Pancreas (tissue), 10 donors: ENCODE data around the gene EMILIN3. TPM values are rescaled to one million over a fixed set of nuclear protein-coding genes. Genes with fewer than 3 reads are reported as not detected.

Experiments
- ATAC-seq, 4 donors: fragments of 200-7000 bp; cut with Tn5 transposase; one replicate each; pipeline versions ENCODE4 v1.8.0 to v1.9.1; 2020; ENCODE audit warnings: mild to moderate bottlenecking in 4 of 4, moderate library complexity in 4 of 4
- DNase-seq, 6 donors: peaks; one replicate each; pipeline ENCODE4 v3.0.0-alpha.2; 2020
- FAIRE-seq: peaks from 2 replicates; lab custom pipeline; 2012; peaks lifted over from hg19 to GRCh38; lab: Jason Lieb, UNC
- H3K27ac ChIP-seq, 4 donors: fragments of 200-600 bp; sonication (generic); 1 replicate in 3 of 4; 2 replicates in 1 of 4; pipeline versions ENCODE4 v1.5.0 to v1.8.0; 2020
- H3K27me3 ChIP-seq, 4 donors: fragments of 200-600 bp; one replicate each; pipeline ENCODE4 v1.8.0; 2021
- H3K36me3 ChIP-seq, 3 donors: fragments of 200-600 bp; sonication (generic) in 1 of 3; one replicate each; pipeline versions ENCODE4 v1.5.0 to v1.8.0; 2020 to 2021
- H3K4me1 ChIP-seq, 3 donors: fragments of 200-600 bp; one replicate each; pipeline ENCODE4 v1.8.0; 2021
- H3K4me3 ChIP-seq, 4 donors: fragments of 200-600 bp; sonication (generic) in 2 of 4; one replicate each; pipeline versions ENCODE4 v1.5.0 to v1.8.0; 2020 to 2021
- H3K9me3 ChIP-seq, 4 donors: fragments of 200-600 bp; one replicate each; pipeline ENCODE4 v1.8.0; 2021
- CTCF ChIP-seq, 4 donors: fragments of 200-600 bp; sonication (generic) in 3 of 4; IDR thresholded peaks; one replicate each; pipeline versions ENCODE4 v1.5.0 to v1.8.0; 2021; ENCODE audit warnings: antibody characterized with exemption in 4 of 4
- whole genome bisulfite sequencing, 2 donors: extraction: QIAGEN DNeasy Blood & Tissue Kit; methylation state at CpG; one replicate each; pipeline ENCODE4 v1.1.7; 2013; 5-methylcytosine and 5-hydroxymethylcytosine counted together
- intact Hi-C, 3 donors: fragments of 100-400 bp; cut with DNase I; formaldehyde crosslinking; loops; one replicate each; pipeline versions ENCODE4 v1.11.1 to v1.14.2; 2022
- polyA plus RNA-seq, 2 donors: library from polyadenylated mRNA; stranded (reverse); fragments of 200-250 nt; gene quantifications; one replicate each; pipeline ENCODE4 v1.2.3, GENCODE V29; 2013
- total RNA-seq, 6 donors: library from RNA; stranded (reverse); fragmentation: NEBNext Ultra II Directional in 4 of 6; extraction: Animal tissue kit (Norgen Biotek cat#: 25700) in 4 of 6; gene quantifications; one replicate each; pipeline versions ENCODE4 v1.2.1 to v1.2.4, GENCODE V29; 2021 to 2023
- donor health status: healthy with polysubstance abuse.
- donor health status: DM: no; HTN: no; CAD: no; lungs with moderate emphysema.
- donor health status: DM: no; HTN: no; CAD: no.
- donor health status: control.
- donor health status: control.
- donor health status: Bipolar disorder and iron deficiency.
- donor health status: DM: yes; HTN: yes; CAD: no.
- donor health status: DM: no; HTN: no; CAD: no.
- donor health status: DM: no; HTN: no; CAD: no.
- donor health status: DM: yes; HTN: yes; CAD: no.

EMILIN3 gene
- total and polyA plus RNA-seq, 8 donors: 0.04 to 0.33 (median 0.06) TPM; not detected in 3

- no peaks in the 10 kb centered on the region for H3K36me3 ChIP-seq
- DNase-seq (no peak), ATAC-seq (no peak), FAIRE-seq (no peak)
- no peak for TF ChIP-seq CTCF (IDR thresholded peaks at IDR 0.05)
- H3K9me3 ChIP-seq: no peaks in the 10 kb centered on the region
- WGBS, 2 donors: 56 to 66% methylated on average over 5 to 6 of the region's 6 CpGs
- no peak overlapping the region for H3K4me3 ChIP-seq
- H3K27ac ChIP-seq: no peak overlapping the region
- intact Hi-C loops: no loop called here
- no peaks in the 10 kb centered on the region for H3K27me3 ChIP-seq
- no peaks in the 10 kb centered on the region for H3K4me1 ChIP-seq
Measured at GRCh38 chr20:41377275-41377674, 10.7 kb upstream of the EMILIN3 start.

DNA sequence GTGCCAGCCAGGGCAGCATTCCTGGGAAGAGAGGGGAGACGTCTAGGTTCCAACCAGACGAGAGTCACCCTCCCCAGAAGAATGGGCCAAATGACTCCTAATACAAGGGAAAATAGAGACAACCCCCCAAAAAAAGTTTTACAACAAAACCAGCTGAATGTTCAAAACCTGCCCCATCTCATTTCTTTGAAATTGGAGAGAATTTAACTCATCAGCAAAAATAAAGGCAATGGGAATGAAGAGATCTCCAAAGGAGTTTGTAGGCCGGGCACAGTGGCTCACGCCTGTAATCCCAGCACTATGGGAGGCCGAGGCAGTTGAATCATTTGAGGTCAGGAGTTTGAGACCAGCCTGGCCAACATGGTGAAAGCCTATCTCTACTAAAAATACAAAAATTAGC is 9.7 kb upstream of the EMILIN3 start:
- no peak overlapping the region for H3K4me3 ChIP-seq
- intact Hi-C loops: no loop called here
- no peak for TF ChIP-seq CTCF (IDR thresholded peaks at IDR 0.05)

GRCh38 chr20:41375846-41376245 is 9.2 kb upstream of the EMILIN3 start:
- Histone ChIP-seq H3K9me3 (no peaks in the 10 kb centered on the region), H3K27me3 (no peaks in the 10 kb centered on the region), H3K4me1 (no peaks in the 10 kb centered on the region), H3K27ac (no peak overlapping the region), H3K4me3 (no peak overlapping the region), H3K36me3 (no peaks in the 10 kb centered on the region)
- 77 to 78% methylated on average over 9 of the region's 9 CpGs for WGBS, 2 donors
- no peak for TF ChIP-seq CTCF (IDR thresholded peaks at IDR 0.05)
- intact Hi-C loops: no loop called here
- DNase-seq (no peak), FAIRE-seq (no peak), ATAC-seq (no peak)

More for the DNA sequence above, 9.7 kb upstream of the EMILIN3 start:
- no peak for DNase-seq
- Histone ChIP-seq H3K27me3 (no peaks in the 10 kb centered on the region), H3K27ac (no peak overlapping the region), H3K4me1 (no peaks in the 10 kb centered on the region), H3K36me3 (no peaks in the 10 kb centered on the region), H3K9me3 (no peaks in the 10 kb centered on the region)
- FAIRE-seq: no peak
- no peak for ATAC-seq
- 79 to 86% methylated on average over 5 of the region's 5 CpGs for WGBS, 2 donors

- no peaks in the 10 kb centered on the region for H3K4me1 ChIP-seq
- FAIRE-seq (no peak), DNase-seq (no peak), ATAC-seq (no peak)
- WGBS, 2 donors: 75 to 85% methylated on average over 9 of the region's 9 CpGs
- H3K4me3 ChIP-seq: no peak overlapping the region
- H3K36me3 ChIP-seq: no peaks in the 10 kb centered on the region
- H3K9me3 ChIP-seq: no peaks in the 10 kb centered on the region
- H3K27me3 ChIP-seq: no peaks in the 10 kb centered on the region
- intact Hi-C loops: no loop called here
- TF ChIP-seq CTCF (IDR thresholded peaks at IDR 0.05): no peak
- no peak overlapping the region for H3K27ac ChIP-seq
Measured at GRCh38 chr20:41373931-41374920, 7.6 kb upstream of the EMILIN3 start.
